ENCODE results near the gene KANSL3.

- TF ChIP-seq, protein P1, sequence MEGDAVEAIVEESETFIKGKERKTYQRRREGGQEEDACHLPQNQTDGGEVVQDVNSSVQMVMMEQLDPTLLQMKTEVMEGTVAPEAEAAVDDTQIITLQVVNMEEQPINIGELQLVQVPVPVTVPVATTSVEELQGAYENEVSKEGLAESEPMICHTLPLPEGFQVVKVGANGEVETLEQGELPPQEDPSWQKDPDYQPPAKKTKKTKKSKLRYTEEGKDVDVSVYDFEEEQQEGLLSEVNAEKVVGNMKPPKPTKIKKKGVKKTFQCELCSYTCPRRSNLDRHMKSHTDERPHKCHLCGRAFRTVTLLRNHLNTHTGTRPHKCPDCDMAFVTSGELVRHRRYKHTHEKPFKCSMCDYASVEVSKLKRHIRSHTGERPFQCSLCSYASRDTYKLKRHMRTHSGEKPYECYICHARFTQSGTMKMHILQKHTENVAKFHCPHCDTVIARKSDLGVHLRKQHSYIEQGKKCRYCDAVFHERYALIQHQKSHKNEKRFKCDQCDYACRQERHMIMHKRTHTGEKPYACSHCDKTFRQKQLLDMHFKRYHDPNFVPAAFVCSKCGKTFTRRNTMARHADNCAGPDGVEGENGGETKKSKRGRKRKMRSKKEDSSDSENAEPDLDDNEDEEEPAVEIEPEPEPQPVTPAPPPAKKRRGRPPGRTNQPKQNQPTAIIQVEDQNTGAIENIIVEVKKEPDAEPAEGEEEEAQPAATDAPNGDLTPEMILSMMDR (IDR thresholded peaks at IDR 0.05; ENCODE audit: extremely low read depth in 1 of 2, insufficient read depth in 1 of 2, low read depth in 1 of 2, low read length in 2 of 2): no peak
- TF ChIP-seq EZH2 (IDR thresholded peaks at IDR 0.05; ENCODE audit: borderline replicate concordance, low read depth, low read length, severe bottlenecking) (no peak), MAX (IDR thresholded peaks at IDR 0.05; ENCODE audit: insufficient read depth, insufficient read length) (no peak), POLR2AphosphoS5 (IDR thresholded peaks at IDR 0.05; ENCODE audit: insufficient read depth, low read depth, low read length) (no peak), POLR2A (IDR thresholded peaks at IDR 0.05; ENCODE audit: low read depth, low read length) (no peak), MYC (IDR thresholded peaks at IDR 0.05; ENCODE audit: low read depth, low read length) (no peak), GATA2 (IDR thresholded peaks at IDR 0.05; ENCODE audit: insufficient read depth, insufficient read length, low read depth, low read length) (no peak)
These were observed 81.4 kb downstream of the KANSL3 start for GRCh38 chr2:96556441-96557330.

All from endothelial cell of umbilical vein (primary cell).